SK-N-MC (cell line): ENCODE measurements around the gene PARP8.
A peak's percentile ranks its signal among the peaks of the same experiment; 100 is the strongest.
"Not testable (repeated sequence)": the region's sequence is repeated elsewhere in the genome, so short reads cannot be mapped to it uniquely, and the experiment has no call there.

Experiments used
- DNase-seq: peaks from one replicate; pipeline ENCODE4 v3.0.0-alpha.2; 2011; ENCODE audit warnings: low read depth, low spot score
- H3K27ac ChIP-seq: fragments of 200-600 bp; sonication (generic); 2 replicates; pipeline ENCODE4 v1.5.1; 2016; ENCODE audit warnings: mixed run types
- H3K36me3 ChIP-seq: fragments of 200-600 bp; sonication (generic); 2 replicates; pipeline ENCODE4 v1.6.1; 2017; ENCODE audit warnings: antibody characterized with exemption, low read length, mixed read lengths; ENCODE audit not compliant: insufficient read depth
- H3K4me3 ChIP-seq: fragments of 200-600 bp; sonication (generic); 2 replicates; pipeline ENCODE4 v1.5.1; 2016
- H3K9ac ChIP-seq: fragments of 200-600 bp; sonication (generic); 2 replicates; pipeline ENCODE4 v1.8.0; 2017; ENCODE audit warnings: mixed run types, mixed read lengths; ENCODE audit not compliant: insufficient read length
- H3K9me3 ChIP-seq: fragments of 200-600 bp; sonication (generic); 2 replicates; pipeline ENCODE4 v1.6.1; 2017; ENCODE audit warnings: low read depth, mild to moderate bottlenecking, antibody characterized with exemption, low read length, moderate library complexity, mixed read lengths
- EZH2 ChIP-seq: fragments of 200-600 bp; sonication (generic); IDR thresholded peaks from one replicate; pipeline ENCODE4 v1.6.1; 2017; ENCODE audit warnings: antibody characterized with exemption
- FOXP2 ChIP-seq: optimal IDR thresholded peaks from 2 replicates; pipeline ENCODE3; 2011; ENCODE audit warnings: mild to moderate bottlenecking, moderate library complexity; ENCODE audit not compliant: insufficient read depth; ENCODE audit errors: extremely low read length, control extremely low read depth
- POLR2AphosphoS5 ChIP-seq: IDR thresholded peaks from 2 replicates; pipeline ENCODE4 v1.6.1; 2012; ENCODE audit warnings: mild to moderate bottlenecking, low read depth, low read length, borderline replicate concordance

Gene PARP8

GRCh38 chr5:50655810-50656205 lies 10.6 kb upstream of the PARP8 start:
- H3K36me3 ChIP-seq: no peaks in the 10 kb centered on the region
- no peak overlapping the region for H3K9ac ChIP-seq
- no peak overlapping the region for H3K27ac ChIP-seq
- TF ChIP-seq EZH2: no peak
- no peak for TF ChIP-seq FOXP2
- TF ChIP-seq POLR2AphosphoS5: no peak
- H3K9me3 ChIP-seq: no peaks in the 10 kb centered on the region
- H3K4me3 ChIP-seq: no peak overlapping the region
- no peak for DNase-seq

GRCh38 chr5:50657044-50657443 lies 9.4 kb upstream of the PARP8 start:
- Histone ChIP-seq H3K4me3 (no peak overlapping the region), H3K27ac (no peak overlapping the region), H3K9me3 (no peaks in the 10 kb centered on the region), H3K36me3 (no peaks in the 10 kb centered on the region), H3K9ac (no peak overlapping the region)
- no peak for TF ChIP-seq FOXP2
- no peak for TF ChIP-seq EZH2
- TF ChIP-seq POLR2AphosphoS5: no peak
- no peak for DNase-seq

GRCh38 chr5:50658246-50658645 lies 8.2 kb upstream of the PARP8 start:
- no peaks in the 10 kb centered on the region for H3K36me3 ChIP-seq
- no peak overlapping the region for H3K27ac ChIP-seq
- no peaks in the 10 kb centered on the region for H3K9me3 ChIP-seq
- H3K9ac ChIP-seq: no peak overlapping the region
- DNase-seq: no peak
- TF ChIP-seq FOXP2 (no peak), POLR2AphosphoS5 (no peak), EZH2 (no peak)
- H3K4me3 ChIP-seq: no peak overlapping the region

- H3K27ac ChIP-seq: no peak overlapping the region
- H3K36me3 ChIP-seq: no peaks in the 10 kb centered on the region
- no peak overlapping the region for H3K9ac ChIP-seq
- no peak overlapping the region for H3K4me3 ChIP-seq
- H3K9me3 ChIP-seq: no peaks in the 10 kb centered on the region
- TF ChIP-seq POLR2AphosphoS5 (no peak), FOXP2 (no peak), EZH2 (no peak)
- no peak for DNase-seq
These were observed 2.8 kb upstream of the PARP8 start for GRCh38 chr5:50663636-50664035.

GRCh38 chr5:50665091-50665490 lies 1.3 kb upstream of the PARP8 start:
- DNase-seq: no peak
- TF ChIP-seq POLR2AphosphoS5 (no peak), EZH2 (no peak), FOXP2 (no peak)
- H3K36me3 ChIP-seq: no peaks in the 10 kb centered on the region
- no peak overlapping the region for H3K27ac ChIP-seq
- no peak overlapping the region for H3K9ac ChIP-seq
- no peak overlapping the region for H3K4me3 ChIP-seq
- H3K9me3 ChIP-seq: no peaks in the 10 kb centered on the region

- H3K27ac ChIP-seq, DNase-seq, H3K9ac ChIP-seq, H3K36me3 ChIP-seq, H3K9me3 ChIP-seq: not testable (repeated sequence)
- H3K4me3 ChIP-seq: peak overlapping the region; percentile 96
These were observed 655 bp upstream of the PARP8 start for GRCh38 chr5:50665761-50666202.

GRCh38 chr5:50667023-50667652 lies 701 bp downstream of the PARP8 start:
- H3K9ac ChIP-seq: peak overlapping the region; percentile 88
- H3K4me3 ChIP-seq: peak overlapping the region; percentile 96
- TF ChIP-seq FOXP2 (no peak), POLR2AphosphoS5 (0 out of 2 replicates have a peak, but pooled peaks have one; percentile 11), EZH2 (no peak)
- no peaks in the 10 kb centered on the region for H3K36me3 ChIP-seq
- no peak for DNase-seq
- no peaks in the 10 kb centered on the region for H3K9me3 ChIP-seq
- H3K27ac ChIP-seq: no peak overlapping the region

- Histone ChIP-seq H3K36me3 (no peaks in the 10 kb centered on the region), H3K4me3 (peak overlapping the region; percentile 96), H3K27ac (no peak overlapping the region), H3K9ac (peak overlapping the region; percentile 88), H3K9me3 (no peaks in the 10 kb centered on the region)
- no peak for DNase-seq
- TF ChIP-seq EZH2: no peak
- TF ChIP-seq POLR2AphosphoS5: no peak; the same call in 1 of the 2 replicates
- no peak for TF ChIP-seq FOXP2
These were observed 1.5 kb downstream of the PARP8 start for GRCh38 chr5:50667653-50668595.

- not testable (repeated sequence) for H3K27ac ChIP-seq
These were observed 2.2 kb downstream of the PARP8 start for GRCh38 chr5:50668636-50669035.

More at GRCh38 chr5:50668636-50669035, 2.2 kb downstream of the PARP8 start:
- H3K36me3 ChIP-seq, DNase-seq, H3K9ac ChIP-seq, H3K9me3 ChIP-seq: not testable (repeated sequence)
- peak overlapping the region; percentile 96 for H3K4me3 ChIP-seq
